MM.1S (cell line): ENCODE results near the gene ZNF649.

Experiments
- DNase-seq: peaks from one replicate; pipeline ENCODE4 v3.0.0-alpha.2; 2015
- H2AFZ ChIP-seq: fragments of 300-600 bp; sonication (generic); 2 replicates; pipeline ENCODE4 v1.6.0; 2016; ENCODE audit warnings: antibody characterized with exemption, low read length
- H3F3A ChIP-seq: fragments of 300-600 bp; sonication (generic); 2 replicates; pipeline ENCODE4 v1.6.1; 2016; ENCODE audit warnings: mild to moderate bottlenecking, antibody characterized with exemption, low read length, moderate library complexity, mixed read lengths; ENCODE audit not compliant: insufficient read depth
- H3K27ac ChIP-seq: fragments of 300-600 bp; sonication (generic); 2 replicates; pipeline ENCODE4 v1.5.1; 2016; ENCODE audit warnings: mild to moderate bottlenecking, low read length
- H3K27me3 ChIP-seq: fragments of 300-600 bp; sonication (generic); replicated peaks from 2 replicates; pipeline ENCODE4 v1.6.0; 2016; ENCODE audit warnings: low read length; ENCODE audit not compliant: insufficient read depth
- H3K36me3 ChIP-seq: fragments of 300-600 bp; sonication (generic); replicated peaks from 2 replicates; pipeline ENCODE4 v1.6.1; 2016; ENCODE audit warnings: mild to moderate bottlenecking, low read length, mixed read lengths; ENCODE audit not compliant: insufficient read depth
- H3K4me1 ChIP-seq: fragments of 300-600 bp; sonication (generic); 2 replicates; pipeline ENCODE4 v1.6.1; 2016; ENCODE audit warnings: low read length, mixed read lengths
- H3K4me2 ChIP-seq: fragments of 300-600 bp; sonication (generic); 2 replicates; pipeline ENCODE4 v1.6.0; 2016; ENCODE audit warnings: low read depth, low read length
- H3K4me3 ChIP-seq: fragments of 300-600 bp; sonication (generic); 2 replicates; pipeline ENCODE4 v1.5.1; 2016; ENCODE audit warnings: low read length, mixed read lengths
- H3K79me2 ChIP-seq: fragments of 300-600 bp; sonication (generic); 2 replicates; pipeline ENCODE4 v1.6.1; 2016; ENCODE audit warnings: mixed run types, low read length, mixed read lengths
- H3K9ac ChIP-seq: fragments of 300-600 bp; sonication (generic); 2 replicates; pipeline ENCODE4 v1.6.1; 2016; ENCODE audit warnings: low read length, mixed read lengths
- H3K9me2 ChIP-seq: fragments of 300-600 bp; sonication (generic); replicated peaks from 2 replicates; pipeline ENCODE4 v1.6.1; 2016; ENCODE audit warnings: mild to moderate bottlenecking, low read length, mixed read lengths; ENCODE audit not compliant: insufficient read depth
- H3K9me3 ChIP-seq: fragments of 300-600 bp; sonication (generic); replicated peaks from 2 replicates; pipeline ENCODE4 v1.6.1; 2016; ENCODE audit warnings: mild to moderate bottlenecking, low read length, mixed read lengths; ENCODE audit not compliant: insufficient read depth
- H4K20me1 ChIP-seq: fragments of 300-600 bp; sonication (generic); 2 replicates; pipeline ENCODE4 v1.6.1; 2016; ENCODE audit warnings: mild to moderate bottlenecking, low read length, moderate library complexity, mixed read lengths; ENCODE audit not compliant: insufficient read depth
- EZH2 ChIP-seq: fragments of 300-600 bp; sonication (generic); optimal IDR thresholded peaks from 2 replicates; pipeline ENCODE3; 2017; ENCODE audit warnings: low read depth, mild to moderate bottlenecking, antibody characterized with exemption, low read length, mixed read lengths
- EZH2phosphoT487 ChIP-seq: fragments of 300-600 bp; sonication (generic); IDR thresholded peaks from 2 replicates; pipeline ENCODE4 v1.6.1; 2018; ENCODE audit warnings: antibody characterized with exemption, low read length
- TF ChIP-seq, protein P1 (sequence below): fragments of 300-600 bp; sonication (generic); IDR thresholded peaks from 2 replicates; pipeline ENCODE4 v1.5.1; 2016; ENCODE audit warnings: antibody characterized with exemption, low read length, mixed read lengths

Gene ZNF649

GRCh38 chr19:51889934-51890333 is 14.9 kb downstream of the ZNF649 start:
- H3K4me2 ChIP-seq = no peak overlapping the region
- H2AFZ ChIP-seq = no peak overlapping the region
- no peaks in the 10 kb centered on the region; the same call in 1 of the 2 replicates for H3K9me3 ChIP-seq
- H3K9me2 ChIP-seq = no peaks in the 10 kb centered on the region
- DNase-seq = no peak
- no peak for TF ChIP-seq EZH2
- no peak for TF ChIP-seq EZH2phosphoT487
- TF ChIP-seq, protein P1, sequence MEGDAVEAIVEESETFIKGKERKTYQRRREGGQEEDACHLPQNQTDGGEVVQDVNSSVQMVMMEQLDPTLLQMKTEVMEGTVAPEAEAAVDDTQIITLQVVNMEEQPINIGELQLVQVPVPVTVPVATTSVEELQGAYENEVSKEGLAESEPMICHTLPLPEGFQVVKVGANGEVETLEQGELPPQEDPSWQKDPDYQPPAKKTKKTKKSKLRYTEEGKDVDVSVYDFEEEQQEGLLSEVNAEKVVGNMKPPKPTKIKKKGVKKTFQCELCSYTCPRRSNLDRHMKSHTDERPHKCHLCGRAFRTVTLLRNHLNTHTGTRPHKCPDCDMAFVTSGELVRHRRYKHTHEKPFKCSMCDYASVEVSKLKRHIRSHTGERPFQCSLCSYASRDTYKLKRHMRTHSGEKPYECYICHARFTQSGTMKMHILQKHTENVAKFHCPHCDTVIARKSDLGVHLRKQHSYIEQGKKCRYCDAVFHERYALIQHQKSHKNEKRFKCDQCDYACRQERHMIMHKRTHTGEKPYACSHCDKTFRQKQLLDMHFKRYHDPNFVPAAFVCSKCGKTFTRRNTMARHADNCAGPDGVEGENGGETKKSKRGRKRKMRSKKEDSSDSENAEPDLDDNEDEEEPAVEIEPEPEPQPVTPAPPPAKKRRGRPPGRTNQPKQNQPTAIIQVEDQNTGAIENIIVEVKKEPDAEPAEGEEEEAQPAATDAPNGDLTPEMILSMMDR = no peak
- H3K36me3 ChIP-seq = no peaks in the 10 kb centered on the region
- H3K27me3 ChIP-seq = no peaks in the 10 kb centered on the region
- H3K4me3 ChIP-seq = no peak overlapping the region
- H4K20me1 ChIP-seq = no peaks in the 10 kb centered on the region
- no peaks in the 10 kb centered on the region for H3K79me2 ChIP-seq
- no peak overlapping the region for H3K27ac ChIP-seq
- no peaks in the 10 kb centered on the region for H3F3A ChIP-seq
- H3K9ac ChIP-seq = no peak overlapping the region
- no peaks in the 10 kb centered on the region for H3K4me1 ChIP-seq

- TF ChIP-seq EZH2 (no peak), EZH2phosphoT487 (no peak)
- TF ChIP-seq, protein P1 = no peak
- no peak for DNase-seq
Observed at GRCh38 chr19:51887522-51888498, 17.0 kb downstream of the ZNF649 start, which contains the start of gene ZNF577. Gene ZNF577 (minus strand): TSS chr19:51887951. CDS start chr19:51880382, 7,569 bp downstream.

GRCh38 chr19:51884713-51885112 is 20.1 kb downstream of the ZNF649 start:
- no peak overlapping the region for H2AFZ ChIP-seq
- H3K4me2 ChIP-seq = no peak overlapping the region
- no peaks in the 10 kb centered on the region for H3K79me2 ChIP-seq
- H4K20me1 ChIP-seq = no peaks in the 10 kb centered on the region
- no peaks in the 10 kb centered on the region for H3K4me1 ChIP-seq
- TF ChIP-seq, protein P1 = no peak
- TF ChIP-seq EZH2 = no peak
- no peak for TF ChIP-seq EZH2phosphoT487
- H3K9me2 ChIP-seq = no peaks in the 10 kb centered on the region
- H3K9ac ChIP-seq = no peak overlapping the region
- no peak overlapping the region for H3K27ac ChIP-seq
- H3F3A ChIP-seq = no peaks in the 10 kb centered on the region
- H3K9me3 ChIP-seq = no peaks in the 10 kb centered on the region; the same call in 1 of the 2 replicates
- no peak overlapping the region for H3K4me3 ChIP-seq
- DNase-seq = no peak
- H3K27me3 ChIP-seq = no peaks in the 10 kb centered on the region
- H3K36me3 ChIP-seq = no peaks in the 10 kb centered on the region

More at GRCh38 chr19:51887522-51888498, 17.0 kb downstream of the ZNF649 start, which contains the start of gene ZNF577:
- no peaks in the 10 kb centered on the region for H3K9me2 ChIP-seq
- H3K9me3 ChIP-seq = no peaks in the 10 kb centered on the region; the same call in 1 of the 2 replicates
- H3K9ac ChIP-seq = no peak within 1 kb of the TSS
- H4K20me1 ChIP-seq = no peaks in the 10 kb centered on the region
- no peak within 1 kb of the TSS for H3K4me2 ChIP-seq
- no peaks in the 10 kb centered on the region for H3K27me3 ChIP-seq
- H3K4me1 ChIP-seq = no peaks in the 10 kb centered on the region
- no peak within 1 kb of the TSS for H2AFZ ChIP-seq
- H3K36me3 ChIP-seq = no peaks in the 10 kb centered on the region
- H3K27ac ChIP-seq = no peak within 1 kb of the TSS
- no peaks in the 10 kb centered on the region for H3K79me2 ChIP-seq
- H3K4me3 ChIP-seq = no peak within 1 kb of the TSS
- no peaks in the 10 kb centered on the region for H3F3A ChIP-seq
